22Rv1 (cell line): Measurements from ENCODE around the gene TCP11.

Source experiments
- CTCF ChIP-seq: fragments of 450-650 bp; IDR thresholded peaks from 2 replicates; pipeline ENCODE4 v1.5.1; 2017; ENCODE audit warnings: mild to moderate bottlenecking
- ZFX ChIP-seq: fragments of 450-650 bp; IDR thresholded peaks from 2 replicates; pipeline ENCODE4 v1.6.1; 2017; ENCODE audit warnings: antibody characterized with exemption, borderline replicate concordance

- TF ChIP-seq CTCF (no peak), ZFX (no peak)
Measured at GRCh38 chr6:35164868-35165267, 23.7 kb upstream of the TCP11 start.
